HepG2 (cell line): ENCODE data around the gene ASCC2.

Experiments used
- ATF1 ChIP-seq: IDR thresholded peaks from 2 replicates; pipeline ENCODE4 v1.6.1; 2016; ENCODE audit warnings: mild to moderate bottlenecking, control low read depth
- ZNF703 ChIP-seq: sonication (generic); formaldehyde crosslinking; IDR thresholded peaks from 2 replicates; pipeline ENCODE4 v1.5.1; 2020; ENCODE audit warnings: missing genetic modification reagents, mild to moderate bottlenecking, moderate library complexity, borderline replicate concordance
- ZNF749 ChIP-seq: sonication (generic); formaldehyde crosslinking; IDR thresholded peaks from 2 replicates; pipeline ENCODE4 v1.8.0; 2022; ENCODE audit warnings: mild to moderate bottlenecking, missing genetic modification reagents, moderate library complexity, borderline replicate concordance
- TF ChIP-seq, protein P1 (sequence below): sonication (generic); formaldehyde crosslinking; IDR thresholded peaks from 2 replicates; pipeline ENCODE4 v1.8.1; 2023; ENCODE audit warnings: mild to moderate bottlenecking, missing genetic modification reagents
- TF ChIP-seq, protein P2 (sequence below): sonication (generic); formaldehyde crosslinking; IDR thresholded peaks from 2 replicates; pipeline ENCODE4 v1.8.0; 2022; ENCODE audit warnings: missing genetic modification reagents, mild to moderate bottlenecking, borderline replicate concordance

DNA sequence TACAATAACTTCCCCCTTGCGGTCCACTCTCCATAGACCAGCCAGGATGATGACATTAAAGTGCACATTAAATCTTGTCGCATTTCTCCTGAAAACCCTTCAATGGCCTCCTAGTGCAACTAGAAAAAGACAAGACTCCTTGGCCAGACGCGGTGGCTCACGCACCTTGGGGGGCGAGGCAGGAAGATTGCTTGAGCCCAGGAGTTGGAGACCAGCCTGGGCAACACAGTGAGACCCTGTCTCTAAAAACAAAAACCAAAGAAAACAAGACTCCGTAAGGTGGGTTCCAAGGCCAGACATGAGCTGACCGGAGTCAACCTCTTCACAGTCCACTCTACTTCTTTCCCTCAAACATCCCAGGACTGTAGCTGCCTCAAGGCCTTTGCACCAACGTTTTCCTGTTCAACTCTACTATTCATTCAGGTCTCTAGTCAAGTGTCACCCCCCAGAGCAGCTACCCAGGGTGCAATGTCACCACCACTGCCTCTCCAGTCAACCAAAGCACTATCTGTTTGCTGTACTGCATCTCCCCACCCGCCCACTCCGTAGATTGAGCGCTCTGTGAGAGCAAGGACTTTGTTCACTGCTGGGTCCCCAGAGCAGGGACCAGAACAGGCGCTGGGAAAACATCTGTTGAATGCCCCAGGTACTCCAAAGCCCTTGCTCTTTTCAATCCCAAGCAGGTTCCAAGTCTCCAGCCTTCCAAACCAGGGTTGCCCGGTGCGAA, 72.0 kb downstream of the ASCC2 start:
- TF ChIP-seq, protein P1, sequence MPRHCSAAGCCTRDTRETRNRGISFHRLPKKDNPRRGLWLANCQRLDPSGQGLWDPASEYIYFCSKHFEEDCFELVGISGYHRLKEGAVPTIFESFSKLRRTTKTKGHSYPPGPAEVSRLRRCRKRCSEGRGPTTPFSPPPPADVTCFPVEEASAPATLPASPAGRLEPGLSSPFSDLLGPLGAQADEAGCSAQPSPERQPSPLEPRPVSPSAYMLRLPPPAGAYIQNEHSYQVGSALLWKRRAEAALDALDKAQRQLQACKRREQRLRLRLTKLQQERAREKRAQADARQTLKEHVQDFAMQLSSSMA (CRISPR knock-in tag) = no peak
- TF ChIP-seq ZNF749 (CRISPR knock-in tag) (no peak), ATF1 (no peak), ZNF703 (CRISPR knock-in tag) (no peak)
- TF ChIP-seq, protein P2, sequence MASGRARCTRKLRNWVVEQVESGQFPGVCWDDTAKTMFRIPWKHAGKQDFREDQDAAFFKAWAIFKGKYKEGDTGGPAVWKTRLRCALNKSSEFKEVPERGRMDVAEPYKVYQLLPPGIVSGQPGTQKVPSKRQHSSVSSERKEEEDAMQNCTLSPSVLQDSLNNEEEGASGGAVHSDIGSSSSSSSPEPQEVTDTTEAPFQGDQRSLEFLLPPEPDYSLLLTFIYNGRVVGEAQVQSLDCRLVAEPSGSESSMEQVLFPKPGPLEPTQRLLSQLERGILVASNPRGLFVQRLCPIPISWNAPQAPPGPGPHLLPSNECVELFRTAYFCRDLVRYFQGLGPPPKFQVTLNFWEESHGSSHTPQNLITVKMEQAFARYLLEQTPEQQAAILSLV = no peak
